HG03175 (cell line): ENCODE measurements around the gene ZBTB24.

Experiments used
- ATAC-seq: cut with Tn5 transposase; IDR thresholded peaks from one replicate; pipeline ENCODE4 v1.9.1; 2021; ENCODE audit warnings: mild to moderate bottlenecking, moderate library complexity; ENCODE audit not compliant: unreplicated experiment

ZBTB24 gene

GRCh38 chr6:109503327-109504224 is 20.6 kb upstream of the ZBTB24 start:
- no peak for ATAC-seq

GRCh38 chr6:109498936-109499335 is 15.9 kb upstream of the ZBTB24 start:
- no peak for ATAC-seq

DNA sequence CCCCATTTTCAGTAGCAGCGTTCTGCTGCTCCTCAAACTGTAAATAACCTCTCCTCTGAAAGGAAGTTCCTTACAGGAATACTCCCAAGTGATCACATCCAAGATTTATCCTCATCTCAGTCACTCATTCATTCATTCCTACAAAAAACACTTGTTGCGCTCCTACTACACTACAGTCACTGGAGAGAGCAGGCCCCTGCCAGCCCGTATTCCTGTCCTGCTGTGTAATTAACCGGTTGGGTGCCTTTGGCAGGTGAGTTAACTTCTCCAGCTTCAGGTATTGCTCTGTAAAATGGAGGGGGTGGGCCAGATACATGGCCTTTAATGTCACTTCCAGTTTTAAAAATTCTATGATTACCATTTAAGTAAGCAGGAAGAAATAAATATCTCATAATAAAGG is 15.0 kb upstream of the ZBTB24 start:
- ATAC-seq, result no peak

- no peak for ATAC-seq
Measured at GRCh38 chr6:109496036-109496772, 13.2 kb upstream of the ZBTB24 start.

DNA sequence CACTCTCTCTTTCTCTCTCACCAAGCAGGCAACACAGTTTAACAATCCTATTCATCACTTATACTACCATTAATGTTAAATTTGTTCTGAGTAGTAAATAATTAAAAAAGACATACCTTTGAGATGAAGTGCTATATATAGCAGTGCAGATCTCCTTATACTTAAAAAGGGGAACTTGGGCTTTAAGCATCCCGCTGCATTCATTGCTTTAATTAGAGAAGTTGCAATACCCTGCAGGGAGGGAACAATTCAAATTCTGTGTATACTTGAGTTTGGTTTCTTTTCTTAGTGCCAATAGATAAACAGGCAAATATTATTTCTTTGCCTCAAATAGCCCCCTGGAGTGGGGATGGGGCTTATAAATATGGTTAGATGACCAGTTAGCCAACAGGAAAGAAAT is 10.8 kb upstream of the ZBTB24 start:
- ATAC-seq, result no peak

DNA sequence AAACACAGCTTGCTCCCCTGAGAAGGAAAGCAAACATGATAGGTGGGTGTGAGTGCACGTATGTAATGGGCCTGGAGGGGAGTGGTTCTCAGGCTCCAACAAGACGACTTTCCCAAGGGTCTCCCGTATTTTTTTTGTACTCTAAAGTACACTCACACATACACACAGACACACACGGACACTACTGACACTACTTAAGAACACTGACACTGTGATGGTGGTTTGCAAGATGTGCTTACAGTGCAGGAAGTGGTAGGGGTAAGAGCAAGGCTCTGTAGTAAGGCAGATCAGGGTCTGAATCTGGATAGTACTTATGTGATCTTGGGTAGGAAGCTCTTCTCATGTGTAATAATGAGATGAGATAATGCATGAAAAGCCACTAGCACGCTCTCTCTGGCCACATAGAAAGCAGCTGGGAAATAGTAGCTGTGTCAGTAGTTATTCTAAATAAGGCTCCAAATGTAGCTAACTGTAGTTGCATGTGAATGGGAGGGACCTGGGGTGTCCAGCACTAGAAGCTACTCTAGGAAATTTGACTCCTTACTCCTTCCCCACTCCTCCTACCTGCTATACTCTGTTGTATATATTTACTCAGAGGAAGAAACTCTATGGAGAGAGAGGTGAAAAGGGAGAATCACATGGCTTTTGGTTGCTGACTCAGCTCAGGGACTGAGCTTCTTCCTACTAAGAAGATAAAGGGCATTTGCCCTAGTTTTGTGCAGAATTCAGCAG is 8.4 kb upstream of the ZBTB24 start:
- no peak for ATAC-seq

- no peak for ATAC-seq
Measured at GRCh38 chr6:109490713-109491112, 7.7 kb upstream of the ZBTB24 start.

- ATAC-seq, result no peak
Measured at GRCh38 chr6:109488001-109488400, 5.0 kb upstream of the ZBTB24 start.

GRCh38 chr6:109486068-109486467 is 3.0 kb upstream of the ZBTB24 start:
- ATAC-seq, result no peak

DNA sequence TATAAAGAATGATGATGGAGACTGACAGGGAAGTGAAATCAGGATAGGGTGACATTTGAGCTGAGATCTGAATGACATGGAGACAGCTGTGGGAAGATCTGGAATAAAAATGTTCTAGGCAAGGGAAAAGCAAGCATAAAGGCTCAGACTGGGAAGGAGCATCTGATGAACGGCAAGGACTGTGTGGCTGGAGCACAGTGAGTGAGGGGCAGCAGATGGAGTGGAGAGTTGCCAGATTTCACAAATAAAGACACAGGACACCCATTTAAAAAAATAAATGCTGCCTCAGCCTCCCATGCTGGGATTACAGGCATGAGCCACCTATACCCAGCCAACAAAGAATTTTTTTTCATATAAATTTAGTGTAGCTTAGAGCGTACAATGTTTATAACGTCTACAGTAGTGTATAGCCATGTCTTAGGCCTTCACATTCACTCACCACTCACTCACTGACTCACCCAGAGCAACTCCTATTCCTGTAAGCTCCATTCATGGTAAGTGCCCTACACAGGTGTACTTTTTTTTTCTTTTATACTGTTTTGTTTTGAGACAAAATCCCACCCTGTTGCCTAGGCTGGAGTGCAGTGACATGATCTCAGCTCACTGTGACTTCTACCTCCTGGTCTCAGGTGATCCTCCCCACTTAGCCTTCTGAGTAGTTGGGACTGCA is 2.4 kb upstream of the ZBTB24 start:
- no peak for ATAC-seq

GRCh38 chr6:109484122-109484521 is 1.1 kb upstream of the ZBTB24 start:
- no peak for ATAC-seq

DNA sequence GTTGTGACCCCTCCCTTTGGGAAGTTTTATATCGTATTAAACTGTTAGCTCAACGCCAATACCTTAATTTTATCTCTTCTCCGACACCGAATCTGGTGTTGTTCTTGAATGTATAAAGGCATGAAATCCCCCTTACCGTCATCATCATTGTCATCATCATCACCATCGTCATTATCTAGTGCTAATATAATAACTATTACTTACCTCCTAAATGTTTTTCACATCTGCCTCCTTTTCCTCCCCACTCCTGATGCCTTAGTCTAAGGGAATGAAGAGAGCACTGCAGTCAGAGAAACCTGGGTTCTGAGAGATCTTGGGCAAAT is 677 bp upstream of the ZBTB24 start:
- peak; percentile 1 for ATAC-seq

- no peak for ATAC-seq
Measured at GRCh38 chr6:109480993-109481480, 2.0 kb downstream of the ZBTB24 start.

- ATAC-seq, result no peak
Measured at GRCh38 chr6:109478841-109479624, 4.0 kb downstream of the ZBTB24 start.

- ATAC-seq, result no peak
Measured at GRCh38 chr6:109478222-109478805, 4.7 kb downstream of the ZBTB24 start.

DNA sequence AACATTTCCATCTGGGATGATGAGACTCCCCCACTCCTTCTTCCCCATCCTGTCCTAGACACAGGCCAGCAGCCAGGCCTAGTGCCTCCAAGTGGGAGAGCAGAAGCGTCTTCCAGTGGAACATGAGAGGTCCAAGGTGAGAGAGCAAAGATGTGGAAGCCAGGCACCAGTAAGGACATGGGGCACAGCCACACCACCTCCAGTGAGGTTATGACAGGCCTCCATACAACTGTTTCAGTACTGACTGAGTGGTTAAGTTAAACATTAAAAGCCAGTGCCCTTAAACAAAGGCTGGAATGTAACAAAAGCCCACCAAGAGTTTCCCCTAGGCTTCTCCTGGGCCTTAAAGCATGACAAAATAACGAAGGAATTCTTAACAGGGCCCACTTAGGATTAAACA is 5.3 kb downstream of the ZBTB24 start:
- peak; percentile 55 for ATAC-seq

DNA sequence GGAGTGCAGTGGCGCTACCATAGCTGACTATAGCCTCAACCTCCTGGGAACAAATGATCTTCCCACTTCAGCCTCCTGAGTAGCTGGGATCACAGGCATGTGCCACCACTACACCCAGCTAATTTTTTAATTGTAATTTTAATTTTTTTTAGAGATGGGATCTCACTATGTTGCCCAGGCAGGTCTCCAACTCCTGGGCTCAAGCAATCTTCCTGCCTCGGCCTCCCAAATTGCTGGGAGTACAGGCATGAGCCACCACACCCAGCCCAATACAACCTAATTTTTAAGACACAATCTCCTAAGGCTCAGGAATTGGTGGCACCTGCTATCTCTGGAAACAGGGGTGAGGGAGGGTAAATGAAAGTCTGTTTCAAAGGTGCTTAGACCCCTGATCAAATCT is 5.8 kb downstream of the ZBTB24 start:
- ATAC-seq, result no peak

DNA sequence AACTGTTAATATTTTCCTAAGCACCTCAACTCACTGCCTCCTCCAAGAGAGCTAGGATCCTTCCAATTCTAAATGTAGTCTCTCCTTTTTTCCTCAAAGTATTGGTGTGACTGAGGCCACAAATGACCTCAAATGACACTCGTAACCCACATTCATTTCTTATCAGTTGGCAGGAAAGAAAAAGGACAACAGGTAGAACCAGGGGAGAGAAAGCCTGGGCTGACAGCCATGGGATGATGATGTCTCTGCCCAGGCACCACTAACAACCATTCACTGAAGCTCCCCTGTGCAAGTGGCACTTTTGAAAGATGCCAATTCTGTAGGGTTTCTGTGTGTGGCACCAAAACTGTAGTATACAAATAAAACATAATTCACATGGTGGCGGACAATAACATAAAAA is 7.4 kb downstream of the ZBTB24 start:
- ATAC-seq, result no peak

- ATAC-seq, result no peak
Measured at GRCh38 chr6:109474995-109475394, 8.0 kb downstream of the ZBTB24 start.

DNA sequence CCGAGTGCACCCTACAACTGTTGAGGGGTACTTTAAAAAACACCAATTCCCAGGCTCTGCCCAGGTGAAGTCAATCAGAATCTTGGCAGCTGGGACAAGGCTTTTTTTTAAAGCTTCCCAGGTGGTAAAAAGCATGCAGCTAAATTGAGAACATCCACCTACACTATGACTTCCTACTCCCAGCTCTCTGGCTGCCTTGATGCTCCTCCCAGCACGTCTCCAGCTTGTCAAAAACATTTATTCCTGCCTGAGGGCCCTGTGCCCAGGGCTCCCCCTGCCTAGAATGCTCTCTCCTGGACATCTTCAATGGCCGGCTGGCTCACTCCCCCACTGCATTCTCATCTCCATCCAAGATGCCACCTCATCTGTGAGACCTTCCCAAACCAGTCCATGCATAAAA is 9.9 kb downstream of the ZBTB24 start:
- ATAC-seq, result no peak
